Measurements from ENCODE around the gene STAB1. TPM values are rescaled to one million over a fixed set of nuclear protein-coding genes. Genes with fewer than 3 reads are reported as not detected.
A peak's percentile ranks its signal among the peaks of the same experiment; 100 is the strongest.

STAB1 gene
- total RNA-seq, 3 donors from 2014 or later: 47.7 to 149 (median 55.4) TPM

- no peak for DNase-seq (ENCODE audit: low spot score in 2 of 2)
- Histone ChIP-seq H3K36me3 (no peaks in the 10 kb centered on the region), H3K4me1 (no peaks in the 10 kb centered on the region), H3K4me3 (peak overlapping the region in 2 of 3 donors; percentile 10 to 52), H3K27ac (no peak overlapping the region), H3K27me3 (no peaks in the 10 kb centered on the region), H3K9me3 (no peaks in the 10 kb centered on the region)
- TF ChIP-seq POLR2A (IDR thresholded peaks at IDR 0.05) (no peak), POLR2AphosphoS5 (IDR thresholded peaks at IDR 0.05) (no peak), CTCF (IDR thresholded peaks at IDR 0.05) (no peak)
- intact Hi-C loops (cut with DNase I; ENCODE audit: low total_unique reads): no loop called here
These were observed 23.7 kb downstream of the STAB1 start for GRCh38 chr3:52518723-52519444.

- Histone ChIP-seq H3K9me3 (no peaks in the 10 kb centered on the region), H3K4me3 (no peak overlapping the region), H3K36me3 (no peaks in the 10 kb centered on the region), H3K4me1 (peaks cover 0 to under 1% of the 10 kb centered on the region in 2 donors), H3K27me3 (no peaks in the 10 kb centered on the region), H3K27ac (no peak overlapping the region)
- DNase-seq (ENCODE audit: low spot score in 2 of 2): no peak
- intact Hi-C loops (cut with DNase I; ENCODE audit: low total_unique reads): no loop called here
- no peak for TF ChIP-seq CTCF (IDR thresholded peaks at IDR 0.05)
- TF ChIP-seq POLR2A (IDR thresholded peaks at IDR 0.05): no peak
- no peak for TF ChIP-seq POLR2AphosphoS5 (IDR thresholded peaks at IDR 0.05)
These were observed 24.5 kb downstream of the STAB1 start for GRCh38 chr3:52519445-52520140.

- no peak for TF ChIP-seq CTCF (IDR thresholded peaks at IDR 0.05)
- TF ChIP-seq POLR2AphosphoS5 (IDR thresholded peaks at IDR 0.05): no peak
- TF ChIP-seq POLR2A (IDR thresholded peaks at IDR 0.05): no peak
- H3K36me3 ChIP-seq: no peaks in the 10 kb centered on the region
- H3K4me1 ChIP-seq: peaks cover 2 to 3% of the 10 kb centered on the region in 2 donors
- H3K4me3 ChIP-seq: no peak overlapping the region
- H3K9me3 ChIP-seq: no peaks in the 10 kb centered on the region
- H3K27me3 ChIP-seq: no peaks in the 10 kb centered on the region
- DNase-seq (ENCODE audit: low spot score in 2 of 2): no peak
- intact Hi-C loops (cut with DNase I; ENCODE audit: low total_unique reads): no loop called here
- H3K27ac ChIP-seq: no peak overlapping the region
These were observed 25.1 kb downstream of the STAB1 start for GRCh38 chr3:52520141-52520667.

GRCh38 chr3:52520716-52521487 is 25.8 kb downstream of the STAB1 start:
- Histone ChIP-seq H3K27me3 (no peaks in the 10 kb centered on the region), H3K4me1 (peaks cover 3 to 9% of the 10 kb centered on the region in 2 donors), H3K4me3 (no peak overlapping the region), H3K27ac (no peak overlapping the region), H3K36me3 (no peaks in the 10 kb centered on the region), H3K9me3 (no peaks in the 10 kb centered on the region)
- no peak for DNase-seq (ENCODE audit: low spot score in 2 of 2)
- intact Hi-C loops (cut with DNase I; ENCODE audit: low total_unique reads): no loop called here
- no peak for TF ChIP-seq POLR2AphosphoS5 (IDR thresholded peaks at IDR 0.05)

- Histone ChIP-seq H3K4me1 (peaks cover 3 to 12% of the 10 kb centered on the region in 2 donors), H3K27ac (no peak overlapping the region), H3K9me3 (no peaks in the 10 kb centered on the region), H3K36me3 (no peaks in the 10 kb centered on the region), H3K27me3 (no peaks in the 10 kb centered on the region), H3K4me3 (no peak overlapping the region)
- no peak for DNase-seq (ENCODE audit: low spot score in 2 of 2)
- intact Hi-C loops (cut with DNase I; ENCODE audit: low total_unique reads): no loop called here
- TF ChIP-seq CTCF (IDR thresholded peaks at IDR 0.05) (no peak), POLR2AphosphoS5 (IDR thresholded peaks at IDR 0.05) (no peak), POLR2A (IDR thresholded peaks at IDR 0.05) (no peak)
These were observed 26.3 kb downstream of the STAB1 start for GRCh38 chr3:52521488-52521824.

Measured in breast epithelium (tissue), 4 donors.